NCI-H1417 treated with DMSO at 0.1 percent for 48 hours (cell line): Measurements from ENCODE around the gene ETV6.

Experiments
- DNase-seq: peaks from one replicate; lab custom pipeline; 2025; lab: John Stamatoyannopoulos, UW

Gene ETV6

GRCh38 chr12:11805680-11806079 lies 156.2 kb downstream of the ETV6 start:
- no peak for DNase-seq

GRCh38 chr12:11807458-11807857 lies 158.0 kb downstream of the ETV6 start:
- DNase-seq: peak; percentile 71

- no peak for DNase-seq
Measured at GRCh38 chr12:11808931-11809330, 159.5 kb downstream of the ETV6 start.

- no peak for DNase-seq
Measured at GRCh38 chr12:11810206-11810545, 160.7 kb downstream of the ETV6 start.

- no peak for DNase-seq
Measured at GRCh38 chr12:11811008-11811407, 161.5 kb downstream of the ETV6 start.

- DNase-seq: no peak
Measured at GRCh38 chr12:11812241-11812585, 162.7 kb downstream of the ETV6 start.

- DNase-seq: no peak
Measured at GRCh38 chr12:11812586-11813437, 163.3 kb downstream of the ETV6 start.

- DNase-seq: no peak
Measured at GRCh38 chr12:11813438-11813813, 164.0 kb downstream of the ETV6 start.

- no peak for DNase-seq
Measured at GRCh38 chr12:11814374-11814773, 164.9 kb downstream of the ETV6 start.

- DNase-seq: no peak
Measured at GRCh38 chr12:11815397-11815796, 165.9 kb downstream of the ETV6 start.

GRCh38 chr12:11819643-11820042 lies 170.2 kb downstream of the ETV6 start:
- DNase-seq: no peak

GRCh38 chr12:11820476-11820875 lies 171.0 kb downstream of the ETV6 start:
- DNase-seq: no peak

GRCh38 chr12:11821386-11822080 lies 172.1 kb downstream of the ETV6 start:
- DNase-seq: no peak

- DNase-seq: no peak
Measured at GRCh38 chr12:11822081-11822834, 172.8 kb downstream of the ETV6 start.

GRCh38 chr12:11823043-11823442 lies 173.6 kb downstream of the ETV6 start:
- DNase-seq: no peak

- no peak for DNase-seq
Measured at GRCh38 chr12:11823593-11823992, 174.1 kb downstream of the ETV6 start.

- DNase-seq: no peak
Measured at GRCh38 chr12:11824069-11824468, 174.6 kb downstream of the ETV6 start.

GRCh38 chr12:11824736-11825135 lies 175.3 kb downstream of the ETV6 start:
- DNase-seq: no peak

GRCh38 chr12:11825278-11825677 lies 175.8 kb downstream of the ETV6 start:
- DNase-seq: no peak

GRCh38 chr12:11826574-11826973 lies 177.1 kb downstream of the ETV6 start:
- no peak for DNase-seq

- DNase-seq: no peak
Measured at GRCh38 chr12:11827091-11828061, 177.9 kb downstream of the ETV6 start.

- no peak for DNase-seq
Measured at GRCh38 chr12:11829764-11830194, 180.3 kb downstream of the ETV6 start.
